ENCODE results near the gene ANKH.

- TF ChIP-seq CTCF (conservative IDR thresholded peaks at IDR 0.05 in 1 of 2, IDR thresholded peaks at IDR 0.05 in 1 of 2; ENCODE audit: extremely low read depth in 1 of 2, insufficient read depth in 1 of 2, low read depth in 1 of 2, low read length in 2 of 2), result no peak
- no peak for TF ChIP-seq EZH2 (IDR thresholded peaks at IDR 0.05; ENCODE audit: borderline replicate concordance, low read length)
Observed at GRCh38 chr5:14913096-14913495, 41.5 kb upstream of the ANKH start.
